GM23338 (cell line): Measurements from ENCODE around the gene ZNF746. TPM values are rescaled to one million over a fixed set of nuclear protein-coding genes. Genes with fewer than 3 reads are reported as not detected.

Source experiments
- ATAC-seq: fragments of 200-7000 bp; cut with Tn5 transposase; 3 replicates; pipeline ENCODE4 v1.9.1; 2020
- DNase-seq: peaks from one replicate; pipeline ENCODE4 v3.0.0-alpha.2; 2015; ENCODE audit warnings: low spot score
- H2AFZ ChIP-seq: fragments of 200-600 bp; sonication (generic); 2 replicates; pipeline ENCODE4 v1.8.0; 2016; ENCODE audit warnings: antibody characterized with exemption, mild to moderate bottlenecking, moderate library complexity
- H3F3A ChIP-seq: fragments of 200-600 bp; sonication (generic); replicated peaks from 2 replicates; pipeline ENCODE4 v1.8.0; 2017; ENCODE audit warnings: antibody characterized with exemption, mixed run types, low read depth
- H3K27ac ChIP-seq: fragments of 200-600 bp; sonication (generic); 2 replicates; pipeline ENCODE4 v1.6.1; 2016; ENCODE audit warnings: low read depth
- H3K27me3 ChIP-seq: fragments of 200-600 bp; sonication (generic); 2 replicates; pipeline ENCODE4 v1.8.0; 2016; ENCODE audit warnings: mild to moderate bottlenecking, mixed run types, moderate library complexity; ENCODE audit not compliant: insufficient read depth
- H3K36me3 ChIP-seq: fragments of 200-600 bp; sonication (generic); 2 replicates; pipeline ENCODE4 v1.8.0; 2016; ENCODE audit warnings: mild to moderate bottlenecking; ENCODE audit not compliant: insufficient read depth
- H3K4me1 ChIP-seq: fragments of 200-600 bp; sonication (generic); 2 replicates; pipeline ENCODE4 v1.8.0; 2016; ENCODE audit warnings: mild to moderate bottlenecking, moderate library complexity; ENCODE audit not compliant: insufficient read depth
- H3K4me2 ChIP-seq: fragments of 200-600 bp; sonication (generic); 2 replicates; pipeline ENCODE4 v1.7.1; 2017; ENCODE audit warnings: mixed run types
- H3K4me3 ChIP-seq: fragments of 200-600 bp; sonication (generic); 2 replicates; pipeline ENCODE4 v1.6.1; 2016; ENCODE audit warnings: mixed run types
- H3K79me2 ChIP-seq: fragments of 200-600 bp; sonication (generic); replicated peaks from 2 replicates; pipeline ENCODE4 v1.8.0; 2017; ENCODE audit warnings: mild to moderate bottlenecking; ENCODE audit not compliant: insufficient read depth
- H3K9me2 ChIP-seq: fragments of 200-600 bp; sonication (generic); 2 replicates; pipeline ENCODE4 v1.8.0; 2017; ENCODE audit not compliant: insufficient read depth
- H4K20me1 ChIP-seq: fragments of 200-600 bp; sonication (generic); replicated peaks from 2 replicates; pipeline ENCODE4 v1.8.0; 2017; ENCODE audit warnings: mild to moderate bottlenecking; ENCODE audit not compliant: insufficient read depth
- H3K27ac Mint-ChIP-seq: 2 replicates; pipeline ENCODE4 v1.8.0; 2020; ENCODE audit warnings: inconsistent platforms, mild to moderate bottlenecking, moderate library complexity, mixed read lengths
- H3K27me3 Mint-ChIP-seq: 3 replicates; pipeline ENCODE4 v1.8.0; 2022; ENCODE audit warnings: low read depth, mild to moderate bottlenecking, moderate library complexity, mixed read lengths, inconsistent platforms; ENCODE audit not compliant: insufficient read depth, poor library complexity
- H3K36me3 Mint-ChIP-seq: 3 replicates; pipeline ENCODE4 v1.8.0; 2021; ENCODE audit warnings: low read depth, mild to moderate bottlenecking, inconsistent platforms, moderate library complexity, mixed read lengths
- H3K4me1 Mint-ChIP-seq: 3 replicates; pipeline ENCODE4 v1.8.0; 2020; ENCODE audit warnings: mild to moderate bottlenecking, inconsistent platforms, mixed read lengths
- H3K4me3 Mint-ChIP-seq: 3 replicates; pipeline ENCODE4 v1.8.0; 2021; ENCODE audit warnings: moderate library complexity, mild to moderate bottlenecking, inconsistent platforms, mixed read lengths
- H3K9me3 Mint-ChIP-seq: 3 replicates; pipeline ENCODE4 v1.8.0; 2020; ENCODE audit warnings: moderate library complexity, mild to moderate bottlenecking, inconsistent platforms, mixed read lengths
- CREB1 ChIP-seq: fragments of 250-450 bp; sonication (Bioruptor Pico); IDR thresholded peaks from 2 replicates; pipeline ENCODE4 v1.5.0; 2020; ENCODE audit warnings: low read depth, mild to moderate bottlenecking, moderate library complexity
- EZH2 ChIP-seq: fragments of 200-600 bp; sonication (generic); IDR thresholded peaks from one replicate; pipeline ENCODE4 v1.8.0; 2017; ENCODE audit warnings: antibody characterized with exemption, mild to moderate bottlenecking, low read depth; ENCODE audit not compliant: unreplicated experiment
- EZH2phosphoT487 ChIP-seq: fragments of 200-600 bp; sonication (generic); IDR thresholded peaks from one replicate; pipeline ENCODE4 v1.8.1; 2018; ENCODE audit warnings: antibody characterized with exemption; ENCODE audit not compliant: unreplicated experiment
- JUNB ChIP-seq: IDR thresholded peaks from one replicate; pipeline ENCODE4 v1.6.1; 2016; ENCODE audit warnings: antibody characterized with exemption; ENCODE audit not compliant: unreplicated experiment
- NANOG ChIP-seq: IDR thresholded peaks from 2 replicates; pipeline ENCODE4 v1.6.1; 2016; ENCODE audit warnings: antibody characterized with exemption, borderline replicate concordance
- POLR2AphosphoS5 ChIP-seq: IDR thresholded peaks from 2 replicates; pipeline ENCODE4 v1.6.1; 2016; ENCODE audit warnings: antibody characterized with exemption, low read depth
- ZNF114 ChIP-seq: fragments of 250-450 bp; sonication (Bioruptor Pico); IDR thresholded peaks from 2 replicates; pipeline ENCODE4 v1.5.0; 2020; ENCODE audit warnings: mild to moderate bottlenecking, moderate library complexity
- ZNF331 ChIP-seq: fragments of 250-450 bp; sonication (Bioruptor Pico); IDR thresholded peaks from 2 replicates; pipeline ENCODE4 v1.5.0; 2020; ENCODE audit warnings: low read depth, mild to moderate bottlenecking, moderate library complexity
- polyA plus RNA-seq: library from polyadenylated mRNA; unstranded; fragments of >200 nt; fragmentation: Nextera tagmentation; extraction: Ambion mirVana; gene quantifications from 2 replicates; pipeline ENCODE4 v1.2.1, GENCODE V29; 2016
- total RNA-seq: library from RNA; depleted of rRNA; stranded (reverse); fragments of >200 nt; shearing (Covaris generic); gene quantifications from 2 replicates; pipeline ENCODE4 v1.2.3, GENCODE V29; 2014
- TF ChIP-seq, protein P1 (sequence below): IDR thresholded peaks from 2 replicates; pipeline ENCODE4 v1.6.1; 2016; ENCODE audit warnings: antibody characterized with exemption
- TF ChIP-seq, protein P2 (sequence below): IDR thresholded peaks from one replicate; pipeline ENCODE4 v1.6.1; 2018; ENCODE audit warnings: antibody characterized with exemption; ENCODE audit not compliant: unreplicated experiment
- TF ChIP-seq, protein P3 (sequence below), 2 experiments: fragments of 200-600 bp in 1 of 2; sonication (generic) in 1 of 2; conservative IDR thresholded peaks; 2 replicates each; pipeline versions ENCODE4 v1.5.1 to v1.6.1; 2016 to 2017; ENCODE audit warnings: antibody characterized with exemption in 2 of 2, low read depth in 2 of 2, mild to moderate bottlenecking in 2 of 2, moderate library complexity in 1 of 2

ZNF746 gene
- total and polyA plus RNA-seq, 2 experiments from 2014 or later = 10.0 to 18.6 TPM

DNA sequence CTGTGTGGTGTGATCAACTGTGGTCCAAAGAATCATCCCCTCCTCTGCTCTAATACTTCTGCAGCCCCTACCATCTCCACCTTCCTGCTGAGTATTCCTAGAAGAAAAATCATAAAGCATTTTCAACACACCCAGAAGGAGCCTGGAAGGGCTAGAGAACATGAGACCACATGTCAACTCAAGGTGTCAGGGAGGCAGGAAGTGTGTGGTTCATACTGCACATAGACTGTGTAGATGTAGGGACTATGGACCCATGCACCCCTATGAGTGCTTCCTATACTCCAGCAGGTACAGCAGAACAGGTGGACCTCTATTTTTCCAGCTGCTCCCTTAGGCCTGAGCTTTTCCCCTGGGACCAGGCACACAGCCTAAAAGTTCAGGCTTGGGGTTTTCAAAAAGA lies 2.6 kb upstream of the ZNF746 start:
- peaks cover 24% of the 10 kb centered on the region for H3K27me3 ChIP-seq
- H3K27ac Mint-ChIP-seq = no peak overlapping the region

DNA sequence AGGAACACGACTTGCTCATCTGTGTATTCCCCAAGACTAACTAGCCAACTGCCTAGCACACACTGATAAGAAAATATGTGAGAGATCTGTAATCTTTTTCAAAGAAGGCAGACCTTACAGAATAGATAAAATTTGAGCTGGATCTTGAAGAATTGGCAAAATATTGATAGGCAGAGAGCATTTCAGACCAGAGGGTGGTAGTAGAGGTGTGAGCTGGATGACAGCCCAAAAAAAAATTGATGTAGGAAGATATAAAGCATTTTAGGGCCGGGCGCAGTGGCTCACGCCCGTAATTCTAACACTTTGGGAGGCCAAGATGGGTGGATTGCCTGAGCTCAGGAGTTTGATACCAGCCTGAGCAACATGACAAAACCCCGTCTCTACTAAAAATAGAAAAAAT lies 1.2 kb upstream of the ZNF746 start:
- Histone ChIP-seq H3K9me2 (no peaks in the 10 kb centered on the region), H3K27me3 (peaks cover 24% of the 10 kb centered on the region), H3K4me1 (no peaks in the 10 kb centered on the region), H3K4me3 (no peak overlapping the region), H3F3A (no peaks in the 10 kb centered on the region), H3K79me2 (peaks cover 16% of the 10 kb centered on the region), H2AFZ (no peak overlapping the region), H4K20me1 (peaks cover 7% of the 10 kb centered on the region; the same call in 1 of the 2 replicates), H3K27ac (no peak overlapping the region), H3K4me2 (no peak overlapping the region), H3K36me3 (no peaks in the 10 kb centered on the region)
- no peaks in the 10 kb centered on the region for H3K9me3 Mint-ChIP-seq
- DNase-seq (no peak), ATAC-seq (no peak)
- no peak overlapping the region for H3K4me3 Mint-ChIP-seq
- H3K27me3 Mint-ChIP-seq = peaks cover 19% of the 10 kb centered on the region
- H3K4me1 Mint-ChIP-seq = peaks cover 13% of the 10 kb centered on the region
- H3K27ac Mint-ChIP-seq = no peak overlapping the region
- peaks cover 6% of the 10 kb centered on the region for H3K36me3 Mint-ChIP-seq
- TF ChIP-seq, protein P1, sequence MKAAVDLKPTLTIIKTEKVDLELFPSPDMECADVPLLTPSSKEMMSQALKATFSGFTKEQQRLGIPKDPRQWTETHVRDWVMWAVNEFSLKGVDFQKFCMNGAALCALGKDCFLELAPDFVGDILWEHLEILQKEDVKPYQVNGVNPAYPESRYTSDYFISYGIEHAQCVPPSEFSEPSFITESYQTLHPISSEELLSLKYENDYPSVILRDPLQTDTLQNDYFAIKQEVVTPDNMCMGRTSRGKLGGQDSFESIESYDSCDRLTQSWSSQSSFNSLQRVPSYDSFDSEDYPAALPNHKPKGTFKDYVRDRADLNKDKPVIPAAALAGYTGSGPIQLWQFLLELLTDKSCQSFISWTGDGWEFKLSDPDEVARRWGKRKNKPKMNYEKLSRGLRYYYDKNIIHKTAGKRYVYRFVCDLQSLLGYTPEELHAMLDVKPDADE = no peak
- TF ChIP-seq ZNF114 (CRISPR knock-in tag) (no peak), EZH2 (no peak), CREB1 (CRISPR knock-in tag) (no peak), EZH2phosphoT487 (no peak), NANOG (no peak), ZNF331 (CRISPR knock-in tag) (no peak)
- TF ChIP-seq, protein P2, sequence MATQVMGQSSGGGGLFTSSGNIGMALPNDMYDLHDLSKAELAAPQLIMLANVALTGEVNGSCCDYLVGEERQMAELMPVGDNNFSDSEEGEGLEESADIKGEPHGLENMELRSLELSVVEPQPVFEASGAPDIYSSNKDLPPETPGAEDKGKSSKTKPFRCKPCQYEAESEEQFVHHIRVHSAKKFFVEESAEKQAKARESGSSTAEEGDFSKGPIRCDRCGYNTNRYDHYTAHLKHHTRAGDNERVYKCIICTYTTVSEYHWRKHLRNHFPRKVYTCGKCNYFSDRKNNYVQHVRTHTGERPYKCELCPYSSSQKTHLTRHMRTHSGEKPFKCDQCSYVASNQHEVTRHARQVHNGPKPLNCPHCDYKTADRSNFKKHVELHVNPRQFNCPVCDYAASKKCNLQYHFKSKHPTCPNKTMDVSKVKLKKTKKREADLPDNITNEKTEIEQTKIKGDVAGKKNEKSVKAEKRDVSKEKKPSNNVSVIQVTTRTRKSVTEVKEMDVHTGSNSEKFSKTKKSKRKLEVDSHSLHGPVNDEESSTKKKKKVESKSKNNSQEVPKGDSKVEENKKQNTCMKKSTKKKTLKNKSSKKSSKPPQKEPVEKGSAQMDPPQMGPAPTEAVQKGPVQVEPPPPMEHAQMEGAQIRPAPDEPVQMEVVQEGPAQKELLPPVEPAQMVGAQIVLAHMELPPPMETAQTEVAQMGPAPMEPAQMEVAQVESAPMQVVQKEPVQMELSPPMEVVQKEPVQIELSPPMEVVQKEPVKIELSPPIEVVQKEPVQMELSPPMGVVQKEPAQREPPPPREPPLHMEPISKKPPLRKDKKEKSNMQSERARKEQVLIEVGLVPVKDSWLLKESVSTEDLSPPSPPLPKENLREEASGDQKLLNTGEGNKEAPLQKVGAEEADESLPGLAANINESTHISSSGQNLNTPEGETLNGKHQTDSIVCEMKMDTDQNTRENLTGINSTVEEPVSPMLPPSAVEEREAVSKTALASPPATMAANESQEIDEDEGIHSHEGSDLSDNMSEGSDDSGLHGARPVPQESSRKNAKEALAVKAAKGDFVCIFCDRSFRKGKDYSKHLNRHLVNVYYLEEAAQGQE = no peak
- TF ChIP-seq, protein P3, sequence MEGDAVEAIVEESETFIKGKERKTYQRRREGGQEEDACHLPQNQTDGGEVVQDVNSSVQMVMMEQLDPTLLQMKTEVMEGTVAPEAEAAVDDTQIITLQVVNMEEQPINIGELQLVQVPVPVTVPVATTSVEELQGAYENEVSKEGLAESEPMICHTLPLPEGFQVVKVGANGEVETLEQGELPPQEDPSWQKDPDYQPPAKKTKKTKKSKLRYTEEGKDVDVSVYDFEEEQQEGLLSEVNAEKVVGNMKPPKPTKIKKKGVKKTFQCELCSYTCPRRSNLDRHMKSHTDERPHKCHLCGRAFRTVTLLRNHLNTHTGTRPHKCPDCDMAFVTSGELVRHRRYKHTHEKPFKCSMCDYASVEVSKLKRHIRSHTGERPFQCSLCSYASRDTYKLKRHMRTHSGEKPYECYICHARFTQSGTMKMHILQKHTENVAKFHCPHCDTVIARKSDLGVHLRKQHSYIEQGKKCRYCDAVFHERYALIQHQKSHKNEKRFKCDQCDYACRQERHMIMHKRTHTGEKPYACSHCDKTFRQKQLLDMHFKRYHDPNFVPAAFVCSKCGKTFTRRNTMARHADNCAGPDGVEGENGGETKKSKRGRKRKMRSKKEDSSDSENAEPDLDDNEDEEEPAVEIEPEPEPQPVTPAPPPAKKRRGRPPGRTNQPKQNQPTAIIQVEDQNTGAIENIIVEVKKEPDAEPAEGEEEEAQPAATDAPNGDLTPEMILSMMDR (conservative IDR thresholded peaks at IDR 0.05; ENCODE audit: low read depth in 2 of 2) = no peak

More for the DNA sequence above, 2.6 kb upstream of the ZNF746 start:
- Histone ChIP-seq H3K4me2 (no peak overlapping the region), H3K79me2 (peaks cover 10% of the 10 kb centered on the region), H3K4me3 (no peak overlapping the region), H3F3A (no peaks in the 10 kb centered on the region), H3K36me3 (no peaks in the 10 kb centered on the region), H2AFZ (no peak overlapping the region), H3K9me2 (no peaks in the 10 kb centered on the region), H4K20me1 (peaks cover 7% of the 10 kb centered on the region; the same call in 1 of the 2 replicates), H3K27ac (no peak overlapping the region), H3K4me1 (no peaks in the 10 kb centered on the region)
- ATAC-seq = no peak
- Mint-ChIP-seq H3K4me1 (peaks cover 9% of the 10 kb centered on the region), H3K4me3 (no peak overlapping the region), H3K9me3 (peaks cover 4% of the 10 kb centered on the region; the same call in 1 of the 3 replicates), H3K36me3 (no peaks in the 10 kb centered on the region), H3K27me3 (peaks cover 19% of the 10 kb centered on the region)
- TF ChIP-seq ZNF114 (CRISPR knock-in tag) (no peak), ZNF331 (CRISPR knock-in tag) (no peak), POLR2AphosphoS5 (no peak), JUNB (no peak)
- TF ChIP-seq, protein P3 (conservative IDR thresholded peaks at IDR 0.05; ENCODE audit: low read depth in 2 of 2) = no peak
- TF ChIP-seq, protein P1 = no peak
- DNase-seq = no peak
